ENCODE measurements around the gene KNDC1.
"Not testable (repeated sequence)": the region's sequence is repeated elsewhere in the genome, so short reads cannot be mapped to it uniquely, and the experiment has no call there.

The KNDC1 gene

GRCh38 chr10:133142523-133143199 lies 17.4 kb upstream of the KNDC1 start:
- DNase-seq = no peak

- DNase-seq = no peak
These were observed 16.9 kb upstream of the KNDC1 start for GRCh38 chr10:133143200-133143533.

- DNase-seq = no peak
These were observed 16.5 kb upstream of the KNDC1 start for GRCh38 chr10:133143546-133143945.

- no peak for DNase-seq
These were observed 15.2 kb upstream of the KNDC1 start for GRCh38 chr10:133144771-133145170.

- no peak for DNase-seq
These were observed 9.8 kb upstream of the KNDC1 start for GRCh38 chr10:133150226-133150625.

GRCh38 chr10:133150656-133151055 lies 9.4 kb upstream of the KNDC1 start:
- DNase-seq = no peak

GRCh38 chr10:133151071-133151470 lies 8.9 kb upstream of the KNDC1 start:
- DNase-seq = not testable (repeated sequence)

GRCh38 chr10:133151543-133151972 lies 8.5 kb upstream of the KNDC1 start:
- DNase-seq = no peak

- DNase-seq = no peak
These were observed 5.6 kb upstream of the KNDC1 start for GRCh38 chr10:133154411-133154810.

GRCh38 chr10:133154996-133155778 lies 4.8 kb upstream of the KNDC1 start:
- DNase-seq = no peak

- no peak for DNase-seq
These were observed 3.1 kb upstream of the KNDC1 start for GRCh38 chr10:133156674-133157579.

- no peak for DNase-seq
These were observed 2.2 kb upstream of the KNDC1 start for GRCh38 chr10:133157662-133158436.

GRCh38 chr10:133158437-133158755 lies 1.6 kb upstream of the KNDC1 start:
- no peak for DNase-seq

- DNase-seq = no peak
These were observed 1.0 kb upstream of the KNDC1 start for GRCh38 chr10:133158756-133159610.

GRCh38 chr10:133159611-133159949 lies 439 bp upstream of the KNDC1 start:
- no peak for DNase-seq

- no peak for DNase-seq
These were observed 930 bp downstream of the KNDC1 start for GRCh38 chr10:133160826-133161471.

GRCh38 chr10:133161486-133162109 lies 1.6 kb downstream of the KNDC1 start:
- DNase-seq = no peak

- no peak for DNase-seq
These were observed 2.3 kb downstream of the KNDC1 start for GRCh38 chr10:133162178-133162909.

- no peak for DNase-seq
These were observed 3.2 kb downstream of the KNDC1 start for GRCh38 chr10:133162910-133163856.
